Measurements from ENCODE around the gene NOTCH3.

The NOTCH3 gene

DNA sequence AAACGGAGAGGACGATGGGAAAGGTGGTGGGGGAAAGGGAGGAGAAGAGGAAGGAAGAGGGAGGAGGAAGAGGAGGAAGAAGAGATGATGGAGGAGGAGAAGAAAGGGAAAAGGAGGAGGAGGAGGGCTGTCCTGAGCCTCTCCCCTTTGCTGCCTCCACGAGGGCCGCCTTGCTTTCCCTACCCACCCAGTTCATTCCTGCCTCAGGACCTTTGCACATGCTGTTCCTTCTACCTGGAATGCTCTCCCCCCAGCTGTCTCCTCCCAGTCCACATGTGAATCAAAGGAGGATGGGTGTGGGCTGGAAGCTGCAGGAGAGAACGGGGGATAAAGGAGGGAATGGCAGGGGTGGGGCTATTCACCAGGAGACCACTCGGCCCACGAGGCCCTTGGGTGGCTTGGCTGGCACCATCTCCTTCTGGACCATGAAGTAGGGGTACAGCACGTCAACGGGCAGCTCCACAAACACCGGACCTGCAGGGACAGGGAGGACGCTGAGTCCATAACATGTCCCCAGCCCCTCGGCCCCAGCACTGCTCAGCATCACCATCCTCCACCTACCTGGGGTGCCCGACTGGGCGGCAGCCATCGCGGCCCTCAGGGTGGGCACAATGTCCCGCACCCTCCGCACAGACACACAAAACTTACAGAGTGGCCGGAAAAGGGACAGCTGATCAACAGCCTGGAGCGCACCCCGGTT, 78.3 kb downstream of the NOTCH3 start:
- DNase-seq, result no peak

DNA sequence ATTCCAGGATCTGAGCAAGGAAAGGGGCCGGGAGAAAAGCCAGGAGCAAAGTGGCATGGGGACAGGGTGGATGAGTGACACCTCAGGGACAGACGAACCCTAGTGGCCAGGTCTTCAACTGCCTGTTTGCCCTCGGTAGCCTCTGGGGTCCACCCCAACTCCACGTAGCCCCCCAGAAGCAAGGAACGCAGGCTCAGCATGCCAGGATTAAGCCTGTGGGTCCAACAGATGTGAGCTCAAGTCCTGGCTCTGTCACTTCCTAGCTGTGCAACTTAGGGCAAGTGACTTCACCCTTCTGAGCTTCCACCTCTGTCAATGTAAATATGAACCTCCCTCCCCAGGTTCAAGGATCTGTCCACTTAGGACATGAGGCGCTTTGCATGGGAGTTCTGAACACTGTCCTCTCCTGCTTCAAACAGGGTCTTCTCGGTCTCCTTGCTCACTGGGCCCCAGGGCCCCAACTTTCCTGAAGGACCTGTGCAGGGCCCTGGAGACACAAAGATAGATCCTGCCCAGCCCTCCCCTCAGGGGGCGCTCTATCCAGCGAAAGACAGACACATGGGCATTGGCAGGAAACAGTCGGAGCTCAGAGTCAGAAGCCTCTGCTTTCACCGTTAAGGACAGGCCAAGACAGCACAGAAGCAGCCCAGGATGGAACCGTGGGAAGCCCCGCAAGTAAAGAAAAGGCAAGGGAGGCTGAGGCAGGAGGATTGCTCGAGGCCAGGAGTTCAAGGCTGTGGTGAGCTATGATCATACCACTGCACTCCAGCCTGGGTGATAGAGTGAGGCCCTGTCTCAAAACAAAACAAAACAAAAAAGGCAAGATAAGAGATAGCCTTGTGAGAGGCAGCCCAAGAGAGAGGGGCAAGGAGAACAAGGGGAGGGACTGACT, 80.4 kb downstream of the NOTCH3 start:
- no peak for DNase-seq

DNA sequence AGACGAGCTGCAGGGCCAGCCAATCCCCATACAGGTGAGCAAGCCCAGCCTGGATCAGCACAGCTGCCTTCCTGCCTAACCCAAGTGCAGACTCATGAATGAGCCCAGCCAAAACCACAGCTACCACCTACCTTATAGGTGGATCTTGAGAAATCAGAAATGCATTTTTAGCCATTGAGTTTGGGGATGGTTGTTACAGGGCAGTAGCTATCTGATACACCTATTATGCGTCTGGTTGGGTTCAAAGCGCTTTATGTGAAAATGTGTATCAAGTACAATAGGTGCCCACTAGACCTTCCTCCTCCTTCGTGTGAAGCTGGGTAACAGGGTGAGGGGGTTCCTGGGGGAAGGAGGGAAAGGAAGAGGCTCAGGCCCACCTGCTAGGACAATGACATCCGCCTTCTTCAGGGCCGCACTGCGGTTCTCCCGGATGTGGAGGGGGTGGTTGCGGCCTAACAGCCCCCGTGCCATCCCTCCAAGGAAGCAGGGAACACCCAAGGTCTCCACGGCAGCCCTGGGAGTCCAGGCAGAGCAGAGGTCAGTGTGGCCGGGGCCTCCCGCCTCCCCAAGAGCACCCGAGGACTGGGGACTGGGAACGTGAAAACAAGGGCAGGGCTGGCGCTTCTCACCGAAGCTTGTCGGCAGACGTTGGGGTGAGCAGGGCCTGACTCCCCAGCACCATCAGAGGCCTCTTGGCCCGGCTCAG, 81.9 kb downstream of the NOTCH3 start:
- no peak for DNase-seq

DNA sequence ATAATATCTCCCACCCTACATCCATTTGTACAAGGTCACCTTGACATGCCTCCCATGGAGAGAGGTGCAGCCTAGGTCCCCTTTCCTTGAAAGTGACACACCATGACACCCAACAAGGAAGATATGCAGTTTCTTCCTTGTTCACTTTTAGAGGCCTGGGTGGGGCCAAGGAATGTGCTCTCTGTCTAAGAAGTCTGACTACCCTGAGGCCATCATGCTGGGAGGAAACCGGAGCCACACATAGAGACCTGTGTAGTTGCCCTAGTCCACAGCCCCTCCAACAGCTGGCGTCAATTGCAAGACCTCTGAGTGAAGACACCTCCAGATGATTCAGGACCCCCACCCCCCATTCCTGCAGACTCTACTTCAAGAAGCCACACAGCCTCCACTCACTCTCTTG, 82.5 kb downstream of the NOTCH3 start:
- DNase-seq, result no peak

DNA sequence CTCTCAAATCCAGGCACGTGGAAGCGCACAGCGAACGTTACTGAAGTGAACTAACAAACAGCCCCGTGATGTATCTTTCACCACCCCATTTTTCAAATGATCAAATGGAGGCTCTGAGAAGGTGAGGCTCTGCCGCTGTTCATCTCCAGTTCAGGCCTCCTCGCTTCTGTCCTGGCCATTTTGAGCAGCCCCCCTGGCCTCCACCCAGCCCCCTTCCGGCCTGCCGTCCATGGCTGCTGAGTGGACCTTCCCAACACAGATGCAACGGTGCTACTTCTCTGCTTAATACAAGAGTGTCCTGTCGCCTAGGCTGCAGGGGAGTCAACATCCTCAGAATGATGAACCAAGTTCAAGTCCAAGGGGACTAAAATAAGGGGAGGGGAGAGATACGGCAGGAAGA, 83.9 kb downstream of the NOTCH3 start:
- DNase-seq, result no peak

DNA sequence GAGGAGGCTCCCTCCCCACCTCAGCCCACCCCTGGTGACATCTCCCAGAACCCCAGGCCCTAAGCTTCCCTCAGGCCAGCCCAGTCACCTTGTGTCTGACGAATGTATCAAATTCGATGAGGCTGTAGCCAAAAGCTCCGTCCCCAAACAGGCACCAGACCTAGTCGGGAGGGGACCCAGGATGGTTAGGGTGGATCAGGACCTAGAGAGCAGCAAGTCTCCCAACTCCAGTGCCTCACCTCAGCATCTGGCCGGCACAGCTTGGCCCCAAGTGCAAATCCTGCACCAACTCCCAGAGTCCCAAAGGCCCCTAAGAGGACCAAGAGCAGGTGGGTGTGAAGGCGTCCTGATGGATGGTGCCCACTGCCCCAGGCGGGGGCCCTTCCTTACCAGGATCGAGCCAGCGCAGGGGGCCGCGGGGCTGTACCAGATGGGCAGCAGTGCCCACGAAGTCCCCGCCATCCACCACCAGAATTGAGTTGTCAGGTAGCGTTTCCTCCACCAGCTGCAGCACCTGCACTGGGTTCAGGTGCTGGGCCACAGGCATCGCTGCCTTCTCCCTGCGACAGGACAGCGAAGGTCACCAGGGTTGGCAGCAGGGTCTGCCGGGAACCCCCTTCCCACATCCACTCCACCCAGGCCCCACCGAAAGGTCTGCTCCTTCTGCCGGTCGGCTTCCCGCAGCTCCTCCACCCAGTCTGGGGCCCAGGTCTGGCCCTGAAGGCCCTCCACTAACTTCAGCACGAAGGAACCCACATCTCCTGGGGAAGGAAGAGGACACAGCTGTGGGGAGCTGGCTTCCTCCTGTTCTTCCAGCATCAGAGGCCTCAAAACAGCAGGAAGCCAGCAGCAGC, 84.8 kb downstream of the NOTCH3 start:
- DNase-seq, result no peak

DNA sequence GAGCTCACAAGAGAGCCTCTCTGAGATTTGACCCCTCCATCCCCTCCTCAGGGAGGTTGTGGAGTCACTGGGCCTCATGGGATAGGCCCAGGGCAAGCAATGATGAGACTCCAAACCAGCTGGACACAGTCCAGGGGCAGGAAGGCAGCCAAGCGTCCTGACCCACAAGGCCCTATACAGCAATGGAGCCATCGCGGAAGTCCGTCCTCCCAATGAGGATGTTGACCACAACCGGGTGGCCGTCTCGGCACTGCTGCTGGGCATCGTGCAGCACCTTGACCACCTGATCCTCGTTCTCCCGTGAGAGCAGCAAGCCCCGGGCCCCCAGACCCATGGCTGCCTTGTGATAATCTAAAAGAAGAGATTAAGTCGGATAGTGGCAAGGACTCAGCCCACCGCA, 85.7 kb downstream of the NOTCH3 start:
- peak; percentile 69 for DNase-seq

DNA sequence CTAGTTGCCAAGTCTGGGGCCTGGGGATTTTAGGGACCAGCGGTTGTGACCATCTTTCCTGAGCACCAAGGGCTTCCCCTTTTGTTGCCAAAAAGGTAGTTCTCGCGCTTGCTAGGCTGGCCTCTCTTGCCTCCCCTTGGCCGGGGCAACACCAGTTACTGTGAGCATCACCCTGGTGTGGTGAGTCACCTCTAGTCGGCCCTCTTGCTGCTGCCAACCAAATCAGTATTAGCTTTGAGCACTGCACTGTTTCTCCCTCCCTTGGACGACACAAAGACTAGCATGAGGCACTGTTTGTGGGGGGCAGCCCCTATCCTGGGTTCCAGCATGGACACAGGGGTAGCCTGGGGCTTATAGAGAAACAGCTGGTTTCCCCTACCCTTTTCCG, 86.6 kb downstream of the NOTCH3 start:
- DNase-seq, result no peak

DNA sequence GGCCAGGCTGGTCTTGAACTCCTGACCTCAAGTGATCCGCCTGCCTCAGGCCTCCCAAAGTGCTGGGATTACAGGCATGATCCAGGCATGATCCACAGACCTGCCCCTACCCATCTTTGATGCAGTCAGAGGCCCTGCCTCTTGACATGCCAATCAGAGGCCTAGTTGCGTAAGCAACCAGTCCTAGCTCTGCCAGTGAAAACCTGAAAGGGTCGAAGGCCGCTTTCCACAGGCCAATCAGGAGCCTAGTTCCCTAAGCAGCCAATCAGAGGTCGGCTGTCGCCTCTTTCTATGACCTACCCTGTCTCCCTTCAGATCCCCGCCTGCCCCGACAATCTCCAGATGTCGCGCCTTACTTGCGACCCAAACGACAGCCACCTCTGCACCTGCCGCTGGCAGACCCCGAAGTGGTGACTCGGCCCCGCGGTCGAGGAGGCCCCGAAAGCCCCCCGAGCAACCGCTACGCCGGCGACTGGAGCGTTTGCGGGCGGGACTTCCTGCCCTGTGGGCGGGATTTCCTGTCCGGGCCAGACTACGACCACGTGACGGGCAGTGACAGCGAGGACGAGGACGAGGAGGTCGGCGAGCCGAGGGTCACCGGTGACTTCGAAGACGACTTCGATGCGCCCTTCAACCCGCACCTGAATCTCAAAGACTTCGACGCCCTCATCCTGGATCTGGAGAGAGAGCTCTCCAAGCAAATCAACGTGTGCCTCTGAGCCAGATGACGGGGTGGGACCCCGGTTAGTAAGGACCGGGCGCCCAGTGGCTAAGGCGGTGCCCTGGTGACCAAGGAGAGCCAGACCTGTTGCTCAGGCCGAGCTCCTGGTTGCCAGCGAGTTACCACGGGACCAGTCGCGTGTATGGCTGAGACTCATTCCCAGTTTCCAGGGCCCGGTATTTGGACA, 87.3 kb downstream of the NOTCH3 start:
- DNase-seq, result no peak

DNA sequence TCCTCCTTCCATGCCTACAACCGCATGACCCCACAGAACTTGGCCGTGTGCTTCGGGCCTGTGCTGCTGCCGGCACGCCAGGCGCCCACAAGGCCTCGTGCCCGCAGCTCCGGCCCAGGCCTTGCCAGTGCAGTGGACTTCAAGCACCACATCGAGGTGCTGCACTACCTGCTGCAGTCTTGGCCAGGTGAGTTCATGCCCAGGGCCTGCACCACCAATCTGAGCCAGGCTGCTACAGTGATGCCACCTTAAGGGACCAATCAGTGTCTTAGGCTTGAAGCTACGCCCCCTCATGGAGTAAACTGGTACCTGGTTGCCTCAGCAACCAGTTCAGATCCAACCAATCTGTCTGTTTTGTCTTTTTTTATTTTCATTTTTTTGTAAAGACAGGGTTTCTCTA, 88.4 kb downstream of the NOTCH3 start:
- DNase-seq, result no peak

DNA sequence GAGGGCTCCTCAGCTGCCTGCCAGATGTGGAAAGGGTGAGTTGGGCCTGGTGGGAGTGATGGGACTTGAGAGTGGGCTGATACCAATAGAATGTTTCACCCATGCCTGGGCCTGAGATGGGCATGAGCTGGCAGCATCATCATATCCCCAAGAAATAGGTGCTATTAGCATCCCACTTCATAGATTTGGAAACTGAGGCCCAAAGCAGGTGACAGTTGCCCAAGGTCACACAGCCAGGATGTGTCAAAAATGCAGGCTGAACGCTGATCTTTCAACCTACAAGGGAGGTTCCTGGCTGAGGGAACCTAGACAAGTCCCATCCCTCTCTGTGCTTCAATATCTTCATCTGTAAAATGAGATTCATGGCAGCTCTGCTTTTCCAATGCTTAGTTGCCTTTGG, 89.0 kb downstream of the NOTCH3 start:
- no peak for DNase-seq

DNA sequence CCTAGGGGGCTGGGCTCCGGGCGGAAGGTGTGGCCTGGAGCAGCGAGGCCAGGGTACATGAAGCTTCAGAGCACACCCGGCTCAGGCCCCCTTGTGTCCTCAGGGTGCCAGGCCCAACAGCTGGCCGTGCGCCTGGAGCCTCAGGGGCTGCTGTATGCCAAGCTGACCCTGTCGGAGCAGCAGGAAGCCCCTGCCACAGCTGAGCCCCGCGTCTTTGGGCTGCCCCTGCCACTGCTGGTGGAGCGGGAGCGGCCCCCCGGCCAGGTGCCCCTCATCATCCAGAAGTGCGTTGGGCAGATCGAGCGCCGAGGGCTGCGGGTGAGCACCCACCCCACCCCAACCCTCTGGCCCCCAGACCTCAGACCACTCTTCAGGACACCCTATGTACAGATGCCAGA, 90.4 kb downstream of the NOTCH3 start:
- DNase-seq, result no peak

DNA sequence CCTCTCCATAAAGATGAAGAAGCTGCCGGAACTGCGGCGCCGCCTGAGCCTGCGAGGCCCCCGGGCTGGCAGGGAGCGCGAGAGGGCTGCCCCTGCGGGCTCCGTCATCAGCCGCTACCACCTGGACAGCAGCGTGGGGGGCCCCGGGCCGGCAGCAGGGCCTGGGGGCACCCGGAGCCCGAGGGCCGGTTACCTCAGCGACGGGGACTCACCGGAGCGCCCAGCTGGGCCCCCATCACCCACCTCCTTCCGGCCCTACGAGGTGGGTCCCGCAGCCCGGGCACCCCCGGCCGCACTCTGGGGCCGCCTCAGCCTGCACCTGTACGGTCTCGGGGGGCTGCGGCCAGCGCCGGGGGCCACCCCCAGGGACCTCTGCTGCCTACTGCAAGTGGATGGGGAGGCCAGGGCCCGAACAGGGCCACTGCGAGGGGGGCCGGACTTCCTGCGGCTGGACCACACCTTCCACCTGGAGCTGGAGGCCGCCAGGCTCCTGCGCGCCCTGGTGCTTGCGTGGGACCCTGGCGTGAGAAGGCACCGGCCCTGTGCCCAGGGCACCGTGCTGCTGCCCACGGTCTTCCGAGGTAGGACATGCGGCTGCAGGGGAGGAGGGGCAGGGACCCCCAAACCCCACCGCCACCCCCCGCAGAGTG, 90.9 kb downstream of the NOTCH3 start:
- no peak for DNase-seq
